GM18909 (cell line): ENCODE measurements around the gene AGPAT3.

Source experiments
- ATAC-seq: cut with Tn5 transposase; IDR thresholded peaks from one replicate; pipeline ENCODE4 v1.9.1; 2021; ENCODE audit warnings: mild to moderate bottlenecking; ENCODE audit not compliant: unreplicated experiment, poor library complexity

Gene AGPAT3

DNA sequence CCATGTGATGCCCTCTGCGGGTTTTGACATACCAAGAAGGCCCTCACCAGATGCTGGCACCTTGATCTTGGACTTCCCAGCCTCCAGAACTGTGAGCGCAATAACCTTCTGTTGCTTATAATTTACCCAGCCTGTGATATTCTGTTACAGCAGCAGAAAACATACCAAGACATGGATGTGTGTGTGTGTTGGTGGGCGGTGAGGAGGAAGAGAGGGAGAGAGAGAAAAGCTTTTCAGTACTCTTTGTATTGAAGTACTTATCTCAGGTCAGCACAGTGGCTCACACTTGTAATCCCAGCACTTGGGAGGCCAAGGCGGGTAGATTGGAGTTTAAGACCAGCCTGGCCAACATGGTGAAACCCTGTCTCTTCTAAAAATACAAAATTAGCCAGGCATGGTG lies 170.2 kb downstream of the AGPAT3 start:
- no peak for ATAC-seq
